Nephron (organoid): ENCODE data around the gene RAB15.

Experiments used
- H3K27ac Mint-ChIP-seq, 3 experiments: 2 replicates each; pipeline ENCODE4 v1.8.0; 2020; ENCODE audit warnings: mixed read lengths in 3 of 3, mild to moderate bottlenecking in 2 of 3, moderate library complexity in 1 of 3
- H3K27me3 Mint-ChIP-seq: 2 replicates; pipeline ENCODE4 v1.8.0; 2021; ENCODE audit warnings: low read depth, mild to moderate bottlenecking, moderate library complexity, mixed read lengths
- H3K36me3 Mint-ChIP-seq: 2 replicates; pipeline ENCODE4 v1.8.0; 2020; ENCODE audit warnings: low read depth, mixed read lengths
- H3K4me1 Mint-ChIP-seq: 2 replicates; pipeline ENCODE4 v1.8.0; 2020; ENCODE audit warnings: mixed read lengths
- H3K4me3 Mint-ChIP-seq, 3 experiments: 2 replicates each; pipeline ENCODE4 v1.8.0; 2020; ENCODE audit warnings: mild to moderate bottlenecking in 3 of 3, mixed read lengths in 3 of 3, moderate library complexity in 2 of 3
- H3K9me3 Mint-ChIP-seq: 2 replicates; pipeline ENCODE4 v1.8.0; 2020; ENCODE audit warnings: mixed read lengths
- CTCF ChIP-seq, 3 experiments: fragments of 200-600 bp; sonication (generic); IDR thresholded peaks; one replicate each; pipeline ENCODE4 v1.5.0; 2021; ENCODE audit warnings: antibody characterized with exemption in 3 of 3; ENCODE audit not compliant: unreplicated experiment in 3 of 3

Gene RAB15

GRCh38 chr14:64930085-64930843, 41.9 kb downstream of the RAB15 start:
- Mint-ChIP-seq H3K27ac (peak overlapping the region in 2 of 3 experiments; percentile 1 to 43), H3K4me1 (peaks cover 28% of the 10 kb centered on the region), H3K27me3 (no peaks in the 10 kb centered on the region), H3K9me3 (no peaks in the 10 kb centered on the region), H3K4me3 (no peak overlapping the region), H3K36me3 (peaks cover 26% of the 10 kb centered on the region)
- TF ChIP-seq CTCF (IDR thresholded peaks at IDR 0.05; ENCODE audit: unreplicated experiment in 3 of 3) = no peak

GRCh38 chr14:64929014-64929359, 43.1 kb downstream of the RAB15 start:
- Mint-ChIP-seq H3K27me3 (no peaks in the 10 kb centered on the region), H3K4me1 (peaks cover 17% of the 10 kb centered on the region), H3K27ac (no peak overlapping the region), H3K9me3 (no peaks in the 10 kb centered on the region), H3K4me3 (no peak overlapping the region), H3K36me3 (peaks cover 24% of the 10 kb centered on the region)
- no peak for TF ChIP-seq CTCF (IDR thresholded peaks at IDR 0.05; ENCODE audit: unreplicated experiment in 3 of 3)

- Mint-ChIP-seq H3K4me3 (no peak overlapping the region), H3K36me3 (peaks cover 28% of the 10 kb centered on the region), H3K4me1 (peaks cover 15% of the 10 kb centered on the region), H3K27ac (no peak overlapping the region), H3K9me3 (no peaks in the 10 kb centered on the region), H3K27me3 (no peaks in the 10 kb centered on the region)
- no peak for TF ChIP-seq CTCF (IDR thresholded peaks at IDR 0.05; ENCODE audit: unreplicated experiment in 3 of 3)
Observed at GRCh38 chr14:64928239-64929013, 43.7 kb downstream of the RAB15 start.

DNA sequence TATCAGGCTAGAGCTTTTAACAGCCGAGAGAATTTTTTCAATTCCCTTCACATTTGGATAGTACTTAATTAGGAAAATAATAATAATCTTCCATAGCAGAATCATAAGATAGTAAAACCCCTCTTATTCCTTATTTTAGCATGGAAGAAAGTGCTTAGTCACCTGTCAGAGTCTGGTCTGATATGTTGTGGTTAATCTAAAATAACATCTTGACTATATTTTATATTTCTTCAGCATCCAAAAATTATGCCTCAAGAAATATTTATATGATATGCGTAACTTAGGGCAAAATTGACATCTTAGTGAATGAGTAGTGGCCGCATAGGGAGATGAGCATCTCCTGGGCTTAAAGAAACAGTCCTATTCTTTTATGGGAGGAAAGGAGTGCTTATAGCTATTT, 45.1 kb downstream of the RAB15 start:
- H3K27ac Mint-ChIP-seq = no peak overlapping the region
- no peak for TF ChIP-seq CTCF (IDR thresholded peaks at IDR 0.05; ENCODE audit: unreplicated experiment in 3 of 3)
- no peak overlapping the region for H3K4me3 Mint-ChIP-seq
- no peaks in the 10 kb centered on the region for H3K27me3 Mint-ChIP-seq
- peaks cover 28% of the 10 kb centered on the region for H3K36me3 Mint-ChIP-seq
- H3K4me1 Mint-ChIP-seq = peaks cover 8% of the 10 kb centered on the region
- H3K9me3 Mint-ChIP-seq = no peaks in the 10 kb centered on the region

DNA sequence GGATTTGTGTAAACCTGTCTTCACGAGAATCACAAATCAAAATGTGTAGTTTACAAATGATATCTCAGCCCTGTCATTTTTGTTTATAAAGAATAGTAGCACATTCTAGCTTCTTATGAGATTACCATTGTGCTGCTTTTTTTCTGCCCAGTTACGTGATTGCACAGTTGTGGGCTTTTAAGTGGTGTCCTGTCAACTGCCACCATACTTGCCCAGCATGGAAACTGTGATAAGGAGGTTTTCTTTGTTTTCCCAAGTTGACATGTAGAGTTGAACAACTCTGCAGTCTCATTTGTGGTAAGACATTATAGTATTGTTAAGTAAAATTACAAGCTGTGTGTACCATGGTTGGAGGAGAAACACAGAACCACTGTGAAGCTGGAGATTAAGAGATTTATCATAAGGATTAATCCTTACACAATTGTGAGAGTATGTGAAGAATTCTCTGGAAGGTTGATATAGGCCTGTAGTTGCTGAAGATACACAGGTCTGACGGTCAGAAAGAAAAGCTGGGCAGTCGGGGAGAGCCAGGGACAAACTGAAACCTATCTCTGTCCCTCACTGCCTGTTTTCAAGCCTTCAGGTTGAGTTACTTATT, 45.6 kb downstream of the RAB15 start:
- Mint-ChIP-seq H3K27me3 (no peaks in the 10 kb centered on the region), H3K9me3 (no peaks in the 10 kb centered on the region), H3K4me1 (peaks cover 3% of the 10 kb centered on the region), H3K36me3 (peaks cover 28% of the 10 kb centered on the region), H3K27ac (no peak overlapping the region), H3K4me3 (no peak overlapping the region)
- no peak for TF ChIP-seq CTCF (IDR thresholded peaks at IDR 0.05; ENCODE audit: unreplicated experiment in 3 of 3)
